Measurements from ENCODE around the gene SCN10A. TPM values are rescaled to one million over a fixed set of nuclear protein-coding genes. Genes with fewer than 3 reads are reported as not detected.

The SCN10A gene
- total RNA-seq, 1 donor from 2014 or later = not detected

DNA sequence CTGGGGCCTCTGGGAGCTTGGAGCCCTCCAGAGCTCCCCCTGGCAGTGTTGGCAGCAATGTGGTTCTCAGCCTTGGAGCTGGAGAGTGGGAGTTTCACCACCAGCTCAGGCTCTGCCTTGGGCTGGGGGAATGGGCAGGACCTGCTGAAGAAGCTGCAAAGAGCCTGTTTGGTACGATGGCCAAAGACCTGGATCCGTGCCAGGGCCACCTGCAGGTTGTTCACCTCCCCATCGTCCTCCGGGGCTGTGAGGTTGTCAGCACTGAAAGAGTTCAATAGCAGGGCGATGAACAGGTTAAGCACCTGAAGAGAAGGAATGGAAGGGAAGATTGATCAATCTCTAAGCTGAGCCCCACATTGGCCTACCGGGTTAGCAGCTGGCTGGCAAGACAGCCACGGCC, 89.3 kb downstream of the SCN10A start:
- peaks cover 8% of the 10 kb centered on the region for H3K27me3 Mint-ChIP-seq
- no peak overlapping the region for H3K27ac Mint-ChIP-seq
- no peak overlapping the region for H3K4me3 Mint-ChIP-seq (ENCODE audit: low read depth)
- DNase-seq (ENCODE audit: low spot score, unreplicated experiment) = no peak
- peaks cover 19% of the 10 kb centered on the region for H3K4me1 Mint-ChIP-seq (ENCODE audit: low read depth)
- H3K9me3 Mint-ChIP-seq (ENCODE audit: low read depth) = no peaks in the 10 kb centered on the region
- H3K36me3 Mint-ChIP-seq (ENCODE audit: insufficient read depth) = no peaks in the 10 kb centered on the region
- TF ChIP-seq, protein P1, sequence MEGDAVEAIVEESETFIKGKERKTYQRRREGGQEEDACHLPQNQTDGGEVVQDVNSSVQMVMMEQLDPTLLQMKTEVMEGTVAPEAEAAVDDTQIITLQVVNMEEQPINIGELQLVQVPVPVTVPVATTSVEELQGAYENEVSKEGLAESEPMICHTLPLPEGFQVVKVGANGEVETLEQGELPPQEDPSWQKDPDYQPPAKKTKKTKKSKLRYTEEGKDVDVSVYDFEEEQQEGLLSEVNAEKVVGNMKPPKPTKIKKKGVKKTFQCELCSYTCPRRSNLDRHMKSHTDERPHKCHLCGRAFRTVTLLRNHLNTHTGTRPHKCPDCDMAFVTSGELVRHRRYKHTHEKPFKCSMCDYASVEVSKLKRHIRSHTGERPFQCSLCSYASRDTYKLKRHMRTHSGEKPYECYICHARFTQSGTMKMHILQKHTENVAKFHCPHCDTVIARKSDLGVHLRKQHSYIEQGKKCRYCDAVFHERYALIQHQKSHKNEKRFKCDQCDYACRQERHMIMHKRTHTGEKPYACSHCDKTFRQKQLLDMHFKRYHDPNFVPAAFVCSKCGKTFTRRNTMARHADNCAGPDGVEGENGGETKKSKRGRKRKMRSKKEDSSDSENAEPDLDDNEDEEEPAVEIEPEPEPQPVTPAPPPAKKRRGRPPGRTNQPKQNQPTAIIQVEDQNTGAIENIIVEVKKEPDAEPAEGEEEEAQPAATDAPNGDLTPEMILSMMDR (IDR thresholded peaks at IDR 0.05; ENCODE audit: unreplicated experiment) = no peak

DNA sequence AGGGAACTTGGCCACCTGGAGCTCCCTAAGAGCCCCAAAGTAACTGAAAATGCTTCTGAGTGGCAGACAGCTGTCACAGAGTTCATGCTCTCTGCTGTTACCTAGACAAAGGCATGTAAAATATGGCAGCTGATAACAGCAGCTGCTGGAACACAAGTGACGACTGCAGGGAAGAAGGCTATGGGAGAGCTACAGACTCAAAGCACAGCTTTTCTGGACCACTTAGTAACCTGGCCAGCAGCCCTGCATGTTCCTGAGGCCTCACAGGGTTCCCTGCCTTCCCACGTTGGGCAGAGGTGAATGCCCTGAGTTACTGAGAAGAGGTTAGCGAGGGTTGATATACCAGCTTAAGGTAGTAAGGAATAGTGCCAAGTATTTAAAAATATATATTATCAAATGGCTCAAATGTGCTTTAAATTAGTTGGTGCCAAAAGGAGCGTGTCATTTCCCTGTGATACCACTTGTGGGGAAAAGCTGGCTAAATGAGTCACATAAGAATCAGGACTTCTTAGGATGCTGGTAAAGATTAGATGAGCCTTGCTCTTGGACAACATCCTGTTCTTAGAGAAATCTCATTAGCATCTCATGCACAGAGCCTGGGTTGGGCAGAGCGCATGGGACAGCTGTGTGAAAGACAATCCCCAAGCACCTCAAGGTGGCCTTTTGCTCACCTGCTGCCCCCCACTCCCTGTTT, 90.1 kb downstream of the SCN10A start:
- no peak overlapping the region for H3K4me3 Mint-ChIP-seq (ENCODE audit: low read depth)
- DNase-seq (ENCODE audit: low spot score, unreplicated experiment) = no peak
- H3K36me3 Mint-ChIP-seq (ENCODE audit: insufficient read depth) = no peaks in the 10 kb centered on the region
- H3K27me3 Mint-ChIP-seq = peaks cover 15% of the 10 kb centered on the region
- H3K4me1 Mint-ChIP-seq (ENCODE audit: low read depth) = peaks cover 19% of the 10 kb centered on the region
- TF ChIP-seq, protein P1 (IDR thresholded peaks at IDR 0.05; ENCODE audit: unreplicated experiment) = no peak
- no peak overlapping the region for H3K27ac Mint-ChIP-seq
- no peaks in the 10 kb centered on the region for H3K9me3 Mint-ChIP-seq (ENCODE audit: low read depth)

DNA sequence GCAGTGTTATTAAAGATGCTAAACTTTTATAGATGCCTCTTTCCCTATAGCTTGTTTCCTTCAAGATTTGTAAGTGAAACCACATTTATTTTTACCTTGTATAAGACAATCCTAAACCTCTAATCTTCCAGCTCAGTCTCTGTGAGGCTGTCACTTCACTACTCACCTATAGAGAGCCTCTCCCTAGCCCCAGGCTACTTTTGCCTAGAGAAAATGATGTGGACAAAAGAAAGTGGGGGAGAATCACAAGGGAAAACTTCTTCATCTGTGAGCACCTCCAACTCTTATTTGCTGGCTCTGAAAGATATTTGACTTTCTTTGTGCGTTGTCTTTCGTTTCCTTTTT, 91.7 kb downstream of the SCN10A start:
- H3K36me3 Mint-ChIP-seq (ENCODE audit: insufficient read depth) = no peaks in the 10 kb centered on the region
- TF ChIP-seq, protein P1 (IDR thresholded peaks at IDR 0.05; ENCODE audit: unreplicated experiment) = no peak
- no peaks in the 10 kb centered on the region for H3K9me3 Mint-ChIP-seq (ENCODE audit: low read depth)
- no peak for DNase-seq (ENCODE audit: low spot score, unreplicated experiment)
- H3K27ac Mint-ChIP-seq = no peak overlapping the region
- peaks cover 20% of the 10 kb centered on the region for H3K27me3 Mint-ChIP-seq
- no peak overlapping the region for H3K4me3 Mint-ChIP-seq (ENCODE audit: low read depth)
- peaks cover 19% of the 10 kb centered on the region for H3K4me1 Mint-ChIP-seq (ENCODE audit: low read depth)

DNA sequence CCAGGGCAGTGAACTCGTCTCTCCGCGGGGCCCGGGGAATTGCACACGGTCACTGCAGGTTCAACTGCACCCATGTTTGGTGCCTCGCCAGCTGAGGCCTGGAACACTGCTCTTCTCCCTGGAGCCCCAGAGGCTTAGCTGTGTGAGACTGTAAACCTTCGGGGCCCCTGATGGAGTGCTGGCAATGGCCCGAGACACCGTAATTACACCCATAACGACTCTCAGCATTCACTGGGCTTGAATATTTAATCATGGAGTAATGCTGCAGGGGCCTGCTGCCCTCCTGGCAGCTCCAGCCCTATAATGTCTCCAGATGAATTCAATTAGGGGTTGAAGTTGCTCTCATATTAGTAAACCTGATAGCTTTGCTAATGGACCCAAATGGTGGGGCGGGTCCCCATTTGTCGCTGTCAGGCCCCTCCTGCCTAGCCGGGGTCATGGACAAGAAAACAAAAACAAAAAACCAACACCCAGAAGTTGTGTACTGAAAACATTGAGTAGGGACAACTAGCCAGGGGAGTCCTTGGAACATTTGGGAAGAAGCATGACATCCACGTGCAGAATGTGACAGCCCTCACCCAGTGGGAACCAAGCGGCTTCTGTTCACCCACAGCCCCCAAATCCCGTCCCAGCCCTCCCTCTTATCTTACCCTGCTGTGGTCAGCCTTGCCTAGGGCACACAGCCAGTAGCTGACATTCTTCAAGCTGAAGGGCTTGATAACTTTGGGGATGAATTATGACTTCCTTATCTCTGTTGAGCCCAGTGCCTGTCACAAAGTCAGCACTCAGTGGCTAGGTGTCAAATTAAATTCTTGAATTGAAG, 92.2 kb downstream of the SCN10A start:
- Mint-ChIP-seq H3K4me3 (ENCODE audit: low read depth) (no peak overlapping the region), H3K36me3 (ENCODE audit: insufficient read depth) (no peaks in the 10 kb centered on the region)

More for the DNA sequence above, 92.2 kb downstream of the SCN10A start:
- H3K27ac Mint-ChIP-seq = no peak overlapping the region
- H3K27me3 Mint-ChIP-seq = peaks cover 19% of the 10 kb centered on the region
- DNase-seq (ENCODE audit: low spot score, unreplicated experiment) = no peak
- TF ChIP-seq, protein P1 (IDR thresholded peaks at IDR 0.05; ENCODE audit: unreplicated experiment) = no peak
- peaks cover 19% of the 10 kb centered on the region for H3K4me1 Mint-ChIP-seq (ENCODE audit: low read depth)
- no peaks in the 10 kb centered on the region for H3K9me3 Mint-ChIP-seq (ENCODE audit: low read depth)

All from progenitor cell of endocrine pancreas (in vitro differentiated cells).